Hepatocyte (in vitro differentiated cells): Measurements from ENCODE around the gene TMEM59. TPM values are rescaled to one million over a fixed set of nuclear protein-coding genes. Genes with fewer than 3 reads are reported as not detected.

Experiments used
- DNase-seq: peaks from one replicate; pipeline ENCODE4 v3.0.0-alpha.2; 2016; ENCODE audit warnings: low spot score
- H2AFZ ChIP-seq: fragments of 200-600 bp; sonication (generic); 2 replicates; pipeline ENCODE4 v1.6.0; 2016; ENCODE audit warnings: antibody characterized with exemption, mild to moderate bottlenecking
- H3K27ac ChIP-seq: fragments of 200-600 bp; sonication (generic); 2 replicates; pipeline ENCODE4 v1.5.1; 2016; ENCODE audit warnings: mild to moderate bottlenecking
- H3K27me3 ChIP-seq: fragments of 200-600 bp; sonication (generic); 2 replicates; pipeline ENCODE4 v1.6.1; 2016
- H3K36me3 ChIP-seq: fragments of 200-600 bp; sonication (generic); replicated peaks from 2 replicates; pipeline ENCODE4 v1.5.1; 2016; ENCODE audit warnings: low read depth; ENCODE audit not compliant: insufficient read depth
- H3K4me1 ChIP-seq: fragments of 200-600 bp; sonication (generic); 2 replicates; pipeline ENCODE4 v1.5.1; 2016; ENCODE audit warnings: mild to moderate bottlenecking, moderate library complexity; ENCODE audit not compliant: insufficient read depth
- H3K4me2 ChIP-seq: fragments of 200-600 bp; sonication (generic); 2 replicates; pipeline ENCODE4 v1.6.0; 2016
- H3K4me3 ChIP-seq: fragments of 200-600 bp; sonication (generic); 2 replicates; pipeline ENCODE4 v1.5.1; 2016; ENCODE audit warnings: mild to moderate bottlenecking
- H3K79me2 ChIP-seq: fragments of 200-600 bp; sonication (generic); 2 replicates; pipeline ENCODE4 v1.6.0; 2017; ENCODE audit warnings: mild to moderate bottlenecking
- H3K9me2 ChIP-seq: fragments of 200-600 bp; sonication (generic); replicated peaks from 2 replicates; pipeline ENCODE4 v1.6.0; 2017; ENCODE audit warnings: mild to moderate bottlenecking; ENCODE audit not compliant: insufficient read depth
- H3K9me3 ChIP-seq: fragments of 200-600 bp; sonication (generic); 2 replicates; pipeline ENCODE4 v1.5.1; 2016; ENCODE audit warnings: low read depth, mild to moderate bottlenecking
- H4K20me1 ChIP-seq: fragments of 200-600 bp; sonication (generic); 2 replicates; pipeline ENCODE4 v1.6.0; 2016; ENCODE audit warnings: mild to moderate bottlenecking; ENCODE audit not compliant: insufficient read depth, poor library complexity, severe bottlenecking
- EZH2 ChIP-seq: fragments of 200-600 bp; sonication (generic); IDR thresholded peaks from 2 replicates; pipeline ENCODE4 v1.6.1; 2016; ENCODE audit warnings: antibody characterized with exemption, mild to moderate bottlenecking, borderline replicate concordance
- EZH2phosphoT487 ChIP-seq: fragments of 200-600 bp; sonication (generic); IDR thresholded peaks from one replicate; pipeline ENCODE4 v1.6.1; 2018; ENCODE audit warnings: antibody characterized with exemption, mild to moderate bottlenecking, low read depth, moderate library complexity; ENCODE audit not compliant: unreplicated experiment, severe bottlenecking
- WGBS: methylation state at CpG from one replicate; pipeline ENCODE4 v1.1.6; 2016; ENCODE audit warnings: low lambda C conversion rate; ENCODE audit errors: missing lambda C conversion rate; 5-methylcytosine and 5-hydroxymethylcytosine counted together
- polyA plus RNA-seq: library from polyadenylated mRNA; unstranded; fragments of >200 nt; fragmentation: Nextera tagmentation; extraction: Ambion mirVana; gene quantifications from 2 replicates; pipeline ENCODE4 v1.2.1, GENCODE V29; 2016
- total RNA-seq: library from RNA; depleted of rRNA; stranded (reverse); fragments of >200 nt; gene quantifications from 2 replicates; pipeline ENCODE4 v1.2.3, GENCODE V29; 2014
- TF ChIP-seq, protein P1 (sequence below): fragments of 200-600 bp; sonication (generic); IDR thresholded peaks from 2 replicates; pipeline ENCODE4 v1.5.1; 2016; ENCODE audit warnings: antibody characterized with exemption, mild to moderate bottlenecking; ENCODE audit not compliant: poor library complexity

The TMEM59 gene
- total and polyA plus RNA-seq, 2 experiments from 2014 or later, result 714 to 1,181 TPM

DNA sequence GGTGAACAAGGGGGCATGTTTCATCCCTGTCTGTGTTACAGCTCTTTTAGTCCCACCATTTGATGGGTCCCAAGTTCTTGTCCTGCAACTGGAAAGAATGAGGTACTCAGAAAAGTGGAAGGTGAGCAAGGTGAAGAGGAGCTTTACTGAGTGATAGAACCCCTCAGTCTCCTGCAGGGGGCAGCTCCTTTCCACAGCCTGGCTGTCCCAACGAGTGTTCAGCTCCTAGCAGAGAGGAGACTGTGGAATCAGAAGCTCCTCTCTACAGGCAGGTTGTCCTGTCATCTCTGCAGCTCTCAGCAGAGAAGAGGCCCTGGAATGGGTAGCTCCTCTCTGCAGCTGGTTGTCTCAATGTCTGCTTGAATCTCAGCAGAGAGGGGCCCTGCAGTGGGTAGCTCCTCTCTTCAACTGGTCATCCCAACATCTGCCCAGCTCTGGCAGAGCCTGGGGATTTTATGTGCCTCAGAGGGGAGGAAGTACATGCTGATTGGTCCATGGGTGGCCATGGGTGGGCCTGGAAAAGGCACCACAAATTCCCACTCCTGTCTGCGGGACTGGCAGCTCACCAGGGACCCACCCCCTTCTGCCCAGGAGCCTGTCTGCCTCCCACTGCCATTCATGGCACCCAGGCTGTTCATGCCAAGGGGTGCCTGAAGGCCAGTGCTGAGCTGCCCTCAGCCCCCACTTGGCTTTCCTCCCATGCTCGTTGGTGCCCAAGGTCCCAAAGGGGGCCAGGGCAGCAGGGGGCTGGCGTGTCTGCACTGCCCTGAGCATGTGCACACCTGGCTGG is 60.7 kb downstream of the TMEM59 start:
- H3K9me2 ChIP-seq, result no peaks in the 10 kb centered on the region
- H2AFZ ChIP-seq, result no peak overlapping the region
- no peaks in the 10 kb centered on the region for H3K4me1 ChIP-seq
- TF ChIP-seq, protein P1, sequence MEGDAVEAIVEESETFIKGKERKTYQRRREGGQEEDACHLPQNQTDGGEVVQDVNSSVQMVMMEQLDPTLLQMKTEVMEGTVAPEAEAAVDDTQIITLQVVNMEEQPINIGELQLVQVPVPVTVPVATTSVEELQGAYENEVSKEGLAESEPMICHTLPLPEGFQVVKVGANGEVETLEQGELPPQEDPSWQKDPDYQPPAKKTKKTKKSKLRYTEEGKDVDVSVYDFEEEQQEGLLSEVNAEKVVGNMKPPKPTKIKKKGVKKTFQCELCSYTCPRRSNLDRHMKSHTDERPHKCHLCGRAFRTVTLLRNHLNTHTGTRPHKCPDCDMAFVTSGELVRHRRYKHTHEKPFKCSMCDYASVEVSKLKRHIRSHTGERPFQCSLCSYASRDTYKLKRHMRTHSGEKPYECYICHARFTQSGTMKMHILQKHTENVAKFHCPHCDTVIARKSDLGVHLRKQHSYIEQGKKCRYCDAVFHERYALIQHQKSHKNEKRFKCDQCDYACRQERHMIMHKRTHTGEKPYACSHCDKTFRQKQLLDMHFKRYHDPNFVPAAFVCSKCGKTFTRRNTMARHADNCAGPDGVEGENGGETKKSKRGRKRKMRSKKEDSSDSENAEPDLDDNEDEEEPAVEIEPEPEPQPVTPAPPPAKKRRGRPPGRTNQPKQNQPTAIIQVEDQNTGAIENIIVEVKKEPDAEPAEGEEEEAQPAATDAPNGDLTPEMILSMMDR, result peak; percentile 49
- no peak for TF ChIP-seq EZH2phosphoT487
- no peak overlapping the region for H3K27ac ChIP-seq
- no peaks in the 10 kb centered on the region for H3K79me2 ChIP-seq
- no peak overlapping the region for H3K4me3 ChIP-seq
- no peaks in the 10 kb centered on the region for H3K9me3 ChIP-seq
- H3K27me3 ChIP-seq, result no peaks in the 10 kb centered on the region
- H3K36me3 ChIP-seq, result no peaks in the 10 kb centered on the region
- H3K4me2 ChIP-seq, result no peak overlapping the region
- no peaks in the 10 kb centered on the region for H4K20me1 ChIP-seq
- DNase-seq, result peak; percentile 60
- WGBS, result 76% methylated on average over 4 of the region's 4 CpGs

DNA sequence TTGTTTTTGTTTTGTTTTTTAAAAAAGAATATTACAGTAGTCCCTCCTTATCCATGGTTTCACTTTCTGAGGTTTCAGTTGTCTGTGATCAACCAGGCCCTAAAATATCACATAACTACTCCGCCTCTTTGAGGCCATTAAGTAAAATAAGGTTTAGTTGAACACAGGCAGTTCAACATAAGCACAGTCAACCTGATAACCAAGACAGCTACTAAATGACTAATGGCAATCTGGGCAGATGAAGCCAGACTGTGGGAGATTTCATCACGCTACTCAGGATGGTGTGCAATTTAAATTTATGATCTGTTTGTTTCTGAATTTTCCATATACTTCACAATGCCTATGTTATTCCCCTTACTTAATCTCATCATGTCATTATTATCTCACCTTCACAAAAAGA is 65.1 kb downstream of the TMEM59 start:
- peak overlapping the region; percentile 55 for H3K27ac ChIP-seq
- no peaks in the 10 kb centered on the region for H3K9me3 ChIP-seq
- H3K4me3 ChIP-seq, result no peak overlapping the region
- 69% methylated on average over 2 of the region's 2 CpGs for WGBS
- no peaks in the 10 kb centered on the region for H4K20me1 ChIP-seq
- no peak overlapping the region for H3K4me2 ChIP-seq
- H3K27me3 ChIP-seq, result no peaks in the 10 kb centered on the region
- H3K9me2 ChIP-seq, result no peaks in the 10 kb centered on the region
- TF ChIP-seq EZH2 (no peak), EZH2phosphoT487 (no peak)
- TF ChIP-seq, protein P1, result no peak
- no peaks in the 10 kb centered on the region for H3K79me2 ChIP-seq
- no peaks in the 10 kb centered on the region for H3K36me3 ChIP-seq
- no peak for DNase-seq
- no peak overlapping the region for H2AFZ ChIP-seq
- no peaks in the 10 kb centered on the region for H3K4me1 ChIP-seq

DNA sequence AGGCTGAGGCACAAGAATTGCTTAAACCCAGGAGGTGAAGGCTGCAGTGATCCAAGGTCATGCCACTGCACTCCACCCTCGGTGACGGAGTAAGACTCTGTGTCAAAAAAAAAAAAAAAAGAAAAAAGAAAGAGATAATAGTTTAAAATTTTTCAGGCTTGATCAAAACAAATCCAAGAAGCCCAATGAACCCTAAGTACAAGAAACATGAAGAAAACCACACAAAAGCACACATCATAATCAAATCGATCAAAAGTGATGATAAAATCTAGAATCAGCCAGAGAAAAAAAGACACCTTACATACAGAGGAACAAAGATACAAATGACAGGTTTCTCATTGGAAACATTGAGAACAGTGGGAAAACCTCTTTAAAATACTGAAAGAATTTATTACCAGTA is 66.5 kb downstream of the TMEM59 start:
- Histone ChIP-seq H3K9me2 (no peaks in the 10 kb centered on the region), H3K4me1 (peaks cover 9% of the 10 kb centered on the region), H3K9me3 (no peaks in the 10 kb centered on the region), H3K36me3 (no peaks in the 10 kb centered on the region), H3K79me2 (no peaks in the 10 kb centered on the region), H3K4me3 (no peak overlapping the region), H3K27me3 (no peaks in the 10 kb centered on the region), H3K27ac (no peak overlapping the region), H4K20me1 (no peaks in the 10 kb centered on the region), H3K4me2 (no peak overlapping the region), H2AFZ (no peak overlapping the region)
- TF ChIP-seq, protein P1, result no peak
- TF ChIP-seq EZH2phosphoT487 (no peak), EZH2 (no peak)
- 93% methylated on average over 3 of the region's 3 CpGs for whole genome bisulfite sequencing
- no peak for DNase-seq

DNA sequence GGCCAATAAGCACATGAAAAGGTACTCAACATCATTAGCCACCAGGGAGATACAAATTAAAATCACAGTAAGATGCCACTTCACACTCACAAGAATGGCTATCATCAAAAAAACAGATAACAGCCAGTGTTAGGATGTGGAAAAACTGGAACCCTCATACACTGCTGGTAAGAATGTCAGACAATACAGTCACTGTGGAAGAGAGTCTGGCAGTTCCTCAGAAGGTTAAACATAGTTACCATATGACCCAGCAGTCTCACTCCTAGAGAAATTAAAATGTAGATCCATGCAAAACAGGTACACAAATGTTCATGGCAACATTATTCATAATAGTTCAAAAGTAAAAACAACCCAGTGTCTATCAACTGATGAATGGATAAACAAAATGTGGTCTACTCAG is 68.3 kb downstream of the TMEM59 start:
- H3K4me2 ChIP-seq, result no peak overlapping the region
- H3K4me3 ChIP-seq, result no peak overlapping the region
- H3K27me3 ChIP-seq, result no peaks in the 10 kb centered on the region
- no peaks in the 10 kb centered on the region for H3K9me2 ChIP-seq
- H3K79me2 ChIP-seq, result no peaks in the 10 kb centered on the region
- no peak for DNase-seq
- no peaks in the 10 kb centered on the region for H3K36me3 ChIP-seq
- H4K20me1 ChIP-seq, result no peaks in the 10 kb centered on the region
- H3K27ac ChIP-seq, result no peak overlapping the region
- H3K4me1 ChIP-seq, result peaks cover 9% of the 10 kb centered on the region
- TF ChIP-seq EZH2 (no peak), EZH2phosphoT487 (no peak)
- TF ChIP-seq, protein P1, result no peak
- H3K9me3 ChIP-seq, result no peaks in the 10 kb centered on the region
- no peak overlapping the region for H2AFZ ChIP-seq
